GM23338 (cell line): Measurements from ENCODE around the gene PRKCH. TPM values are rescaled to one million over a fixed set of nuclear protein-coding genes. Genes with fewer than 3 reads are reported as not detected.

Source experiments
- ATAC-seq: fragments of 200-7000 bp; cut with Tn5 transposase; 3 replicates; pipeline ENCODE4 v1.9.1; 2020
- DNase-seq: peaks from one replicate; pipeline ENCODE4 v3.0.0-alpha.2; 2015; ENCODE audit warnings: low spot score
- H2AFZ ChIP-seq: fragments of 200-600 bp; sonication (generic); 2 replicates; pipeline ENCODE4 v1.8.0; 2016; ENCODE audit warnings: antibody characterized with exemption, mild to moderate bottlenecking, moderate library complexity
- H3F3A ChIP-seq: fragments of 200-600 bp; sonication (generic); replicated peaks from 2 replicates; pipeline ENCODE4 v1.8.0; 2017; ENCODE audit warnings: antibody characterized with exemption, mixed run types, low read depth
- H3K27ac ChIP-seq: fragments of 200-600 bp; sonication (generic); 2 replicates; pipeline ENCODE4 v1.6.1; 2016; ENCODE audit warnings: low read depth
- H3K27me3 ChIP-seq: fragments of 200-600 bp; sonication (generic); 2 replicates; pipeline ENCODE4 v1.8.0; 2016; ENCODE audit warnings: mild to moderate bottlenecking, mixed run types, moderate library complexity; ENCODE audit not compliant: insufficient read depth
- H3K36me3 ChIP-seq: fragments of 200-600 bp; sonication (generic); 2 replicates; pipeline ENCODE4 v1.8.0; 2016; ENCODE audit warnings: mild to moderate bottlenecking; ENCODE audit not compliant: insufficient read depth
- H3K4me1 ChIP-seq: fragments of 200-600 bp; sonication (generic); 2 replicates; pipeline ENCODE4 v1.8.0; 2016; ENCODE audit warnings: mild to moderate bottlenecking, moderate library complexity; ENCODE audit not compliant: insufficient read depth
- H3K4me2 ChIP-seq: fragments of 200-600 bp; sonication (generic); 2 replicates; pipeline ENCODE4 v1.7.1; 2017; ENCODE audit warnings: mixed run types
- H3K4me3 ChIP-seq: fragments of 200-600 bp; sonication (generic); 2 replicates; pipeline ENCODE4 v1.6.1; 2016; ENCODE audit warnings: mixed run types
- H3K79me2 ChIP-seq: fragments of 200-600 bp; sonication (generic); replicated peaks from 2 replicates; pipeline ENCODE4 v1.8.0; 2017; ENCODE audit warnings: mild to moderate bottlenecking; ENCODE audit not compliant: insufficient read depth
- H3K9me2 ChIP-seq: fragments of 200-600 bp; sonication (generic); 2 replicates; pipeline ENCODE4 v1.8.0; 2017; ENCODE audit not compliant: insufficient read depth
- H4K20me1 ChIP-seq: fragments of 200-600 bp; sonication (generic); replicated peaks from 2 replicates; pipeline ENCODE4 v1.8.0; 2017; ENCODE audit warnings: mild to moderate bottlenecking; ENCODE audit not compliant: insufficient read depth
- H3K27ac Mint-ChIP-seq: 2 replicates; pipeline ENCODE4 v1.8.0; 2020; ENCODE audit warnings: inconsistent platforms, mild to moderate bottlenecking, moderate library complexity, mixed read lengths
- H3K27me3 Mint-ChIP-seq: 3 replicates; pipeline ENCODE4 v1.8.0; 2022; ENCODE audit warnings: low read depth, mild to moderate bottlenecking, moderate library complexity, mixed read lengths, inconsistent platforms; ENCODE audit not compliant: insufficient read depth, poor library complexity
- H3K36me3 Mint-ChIP-seq: 3 replicates; pipeline ENCODE4 v1.8.0; 2021; ENCODE audit warnings: low read depth, mild to moderate bottlenecking, inconsistent platforms, moderate library complexity, mixed read lengths
- H3K4me1 Mint-ChIP-seq: 3 replicates; pipeline ENCODE4 v1.8.0; 2020; ENCODE audit warnings: mild to moderate bottlenecking, inconsistent platforms, mixed read lengths
- H3K4me3 Mint-ChIP-seq: 3 replicates; pipeline ENCODE4 v1.8.0; 2021; ENCODE audit warnings: moderate library complexity, mild to moderate bottlenecking, inconsistent platforms, mixed read lengths
- H3K9me3 Mint-ChIP-seq: 3 replicates; pipeline ENCODE4 v1.8.0; 2020; ENCODE audit warnings: moderate library complexity, mild to moderate bottlenecking, inconsistent platforms, mixed read lengths
- CREB1 ChIP-seq: fragments of 250-450 bp; sonication (Bioruptor Pico); IDR thresholded peaks from 2 replicates; pipeline ENCODE4 v1.5.0; 2020; ENCODE audit warnings: low read depth, mild to moderate bottlenecking, moderate library complexity
- CTCF ChIP-seq, 2 experiments: fragments of 200-600 bp in 1 of 2; sonication (generic) in 1 of 2; conservative IDR thresholded peaks; 2 replicates each; pipeline versions ENCODE4 v1.5.1 to v1.6.1; 2016 to 2017; ENCODE audit warnings: antibody characterized with exemption in 2 of 2, low read depth in 2 of 2, mild to moderate bottlenecking in 2 of 2, moderate library complexity in 1 of 2
- ETS1 ChIP-seq: IDR thresholded peaks from 2 replicates; pipeline ENCODE4 v1.6.1; 2016; ENCODE audit warnings: antibody characterized with exemption
- EZH2 ChIP-seq: fragments of 200-600 bp; sonication (generic); IDR thresholded peaks from one replicate; pipeline ENCODE4 v1.8.0; 2017; ENCODE audit warnings: antibody characterized with exemption, mild to moderate bottlenecking, low read depth; ENCODE audit not compliant: unreplicated experiment
- EZH2phosphoT487 ChIP-seq: fragments of 200-600 bp; sonication (generic); IDR thresholded peaks from one replicate; pipeline ENCODE4 v1.8.1; 2018; ENCODE audit warnings: antibody characterized with exemption; ENCODE audit not compliant: unreplicated experiment
- JUNB ChIP-seq: IDR thresholded peaks from one replicate; pipeline ENCODE4 v1.6.1; 2016; ENCODE audit warnings: antibody characterized with exemption; ENCODE audit not compliant: unreplicated experiment
- NANOG ChIP-seq: IDR thresholded peaks from 2 replicates; pipeline ENCODE4 v1.6.1; 2016; ENCODE audit warnings: antibody characterized with exemption, borderline replicate concordance
- POLR2AphosphoS5 ChIP-seq: IDR thresholded peaks from 2 replicates; pipeline ENCODE4 v1.6.1; 2016; ENCODE audit warnings: antibody characterized with exemption, low read depth
- REST ChIP-seq: IDR thresholded peaks from one replicate; pipeline ENCODE4 v1.6.1; 2018; ENCODE audit warnings: antibody characterized with exemption; ENCODE audit not compliant: unreplicated experiment
- STAT1 ChIP-seq: IDR thresholded peaks from one replicate; pipeline ENCODE4 v1.6.1; 2016; ENCODE audit warnings: antibody characterized with exemption; ENCODE audit not compliant: unreplicated experiment
- ZNF114 ChIP-seq: fragments of 250-450 bp; sonication (Bioruptor Pico); IDR thresholded peaks from 2 replicates; pipeline ENCODE4 v1.5.0; 2020; ENCODE audit warnings: mild to moderate bottlenecking, moderate library complexity
- ZNF331 ChIP-seq: fragments of 250-450 bp; sonication (Bioruptor Pico); IDR thresholded peaks from 2 replicates; pipeline ENCODE4 v1.5.0; 2020; ENCODE audit warnings: low read depth, mild to moderate bottlenecking, moderate library complexity
- polyA plus RNA-seq: library from polyadenylated mRNA; unstranded; fragments of >200 nt; fragmentation: Nextera tagmentation; extraction: Ambion mirVana; gene quantifications from 2 replicates; pipeline ENCODE4 v1.2.1, GENCODE V29; 2016
- total RNA-seq: library from RNA; depleted of rRNA; stranded (reverse); fragments of >200 nt; shearing (Covaris generic); gene quantifications from 2 replicates; pipeline ENCODE4 v1.2.3, GENCODE V29; 2014
- TF ChIP-seq, protein P1 (sequence below): fragments of 250-450 bp; sonication (Bioruptor Pico); IDR thresholded peaks from 2 replicates; pipeline ENCODE4 v1.5.0; 2020; ENCODE audit warnings: mild to moderate bottlenecking, moderate library complexity

PRKCH gene
- total and polyA plus RNA-seq, 2 experiments from 2014 or later = 5.4 to 10.1 TPM

- Mint-ChIP-seq H3K36me3 (peaks cover 37% of the 10 kb centered on the region), H3K9me3 (peaks cover 42% of the 10 kb centered on the region), H3K4me3 (no peak overlapping the region), H3K27ac (no peak overlapping the region), H3K27me3 (peaks cover 4% of the 10 kb centered on the region), H3K4me1 (0 out of 3 replicates have a peak, but pooled peaks cover 2% of the 10 kb centered on the region)
- H3K4me2 ChIP-seq = no peak overlapping the region
- H2AFZ ChIP-seq = no peak overlapping the region
- no peak for ATAC-seq
- no peak for DNase-seq
- H3K9me2 ChIP-seq = peaks cover 11% of the 10 kb centered on the region
- H3K36me3 ChIP-seq = peaks cover 6% of the 10 kb centered on the region; the same call in 1 of the 2 replicates
- no peak overlapping the region for H3K27ac ChIP-seq
- no peak overlapping the region for H3K4me3 ChIP-seq
- no peaks in the 10 kb centered on the region for H3K27me3 ChIP-seq
- no peaks in the 10 kb centered on the region for H3K79me2 ChIP-seq
- H3F3A ChIP-seq = no peaks in the 10 kb centered on the region
- no peaks in the 10 kb centered on the region for H4K20me1 ChIP-seq
- H3K4me1 ChIP-seq = no peaks in the 10 kb centered on the region
- TF ChIP-seq REST (no peak), ZNF114 (CRISPR knock-in tag) (no peak), EZH2phosphoT487 (no peak), STAT1 (no peak), POLR2AphosphoS5 (no peak), CTCF (conservative IDR thresholded peaks at IDR 0.05; ENCODE audit: low read depth in 2 of 2) (no peak), ZNF331 (no peak), NANOG (no peak), CREB1 (no peak), ETS1 (no peak), JUNB (no peak), EZH2 (no peak)
- TF ChIP-seq, protein P1, sequence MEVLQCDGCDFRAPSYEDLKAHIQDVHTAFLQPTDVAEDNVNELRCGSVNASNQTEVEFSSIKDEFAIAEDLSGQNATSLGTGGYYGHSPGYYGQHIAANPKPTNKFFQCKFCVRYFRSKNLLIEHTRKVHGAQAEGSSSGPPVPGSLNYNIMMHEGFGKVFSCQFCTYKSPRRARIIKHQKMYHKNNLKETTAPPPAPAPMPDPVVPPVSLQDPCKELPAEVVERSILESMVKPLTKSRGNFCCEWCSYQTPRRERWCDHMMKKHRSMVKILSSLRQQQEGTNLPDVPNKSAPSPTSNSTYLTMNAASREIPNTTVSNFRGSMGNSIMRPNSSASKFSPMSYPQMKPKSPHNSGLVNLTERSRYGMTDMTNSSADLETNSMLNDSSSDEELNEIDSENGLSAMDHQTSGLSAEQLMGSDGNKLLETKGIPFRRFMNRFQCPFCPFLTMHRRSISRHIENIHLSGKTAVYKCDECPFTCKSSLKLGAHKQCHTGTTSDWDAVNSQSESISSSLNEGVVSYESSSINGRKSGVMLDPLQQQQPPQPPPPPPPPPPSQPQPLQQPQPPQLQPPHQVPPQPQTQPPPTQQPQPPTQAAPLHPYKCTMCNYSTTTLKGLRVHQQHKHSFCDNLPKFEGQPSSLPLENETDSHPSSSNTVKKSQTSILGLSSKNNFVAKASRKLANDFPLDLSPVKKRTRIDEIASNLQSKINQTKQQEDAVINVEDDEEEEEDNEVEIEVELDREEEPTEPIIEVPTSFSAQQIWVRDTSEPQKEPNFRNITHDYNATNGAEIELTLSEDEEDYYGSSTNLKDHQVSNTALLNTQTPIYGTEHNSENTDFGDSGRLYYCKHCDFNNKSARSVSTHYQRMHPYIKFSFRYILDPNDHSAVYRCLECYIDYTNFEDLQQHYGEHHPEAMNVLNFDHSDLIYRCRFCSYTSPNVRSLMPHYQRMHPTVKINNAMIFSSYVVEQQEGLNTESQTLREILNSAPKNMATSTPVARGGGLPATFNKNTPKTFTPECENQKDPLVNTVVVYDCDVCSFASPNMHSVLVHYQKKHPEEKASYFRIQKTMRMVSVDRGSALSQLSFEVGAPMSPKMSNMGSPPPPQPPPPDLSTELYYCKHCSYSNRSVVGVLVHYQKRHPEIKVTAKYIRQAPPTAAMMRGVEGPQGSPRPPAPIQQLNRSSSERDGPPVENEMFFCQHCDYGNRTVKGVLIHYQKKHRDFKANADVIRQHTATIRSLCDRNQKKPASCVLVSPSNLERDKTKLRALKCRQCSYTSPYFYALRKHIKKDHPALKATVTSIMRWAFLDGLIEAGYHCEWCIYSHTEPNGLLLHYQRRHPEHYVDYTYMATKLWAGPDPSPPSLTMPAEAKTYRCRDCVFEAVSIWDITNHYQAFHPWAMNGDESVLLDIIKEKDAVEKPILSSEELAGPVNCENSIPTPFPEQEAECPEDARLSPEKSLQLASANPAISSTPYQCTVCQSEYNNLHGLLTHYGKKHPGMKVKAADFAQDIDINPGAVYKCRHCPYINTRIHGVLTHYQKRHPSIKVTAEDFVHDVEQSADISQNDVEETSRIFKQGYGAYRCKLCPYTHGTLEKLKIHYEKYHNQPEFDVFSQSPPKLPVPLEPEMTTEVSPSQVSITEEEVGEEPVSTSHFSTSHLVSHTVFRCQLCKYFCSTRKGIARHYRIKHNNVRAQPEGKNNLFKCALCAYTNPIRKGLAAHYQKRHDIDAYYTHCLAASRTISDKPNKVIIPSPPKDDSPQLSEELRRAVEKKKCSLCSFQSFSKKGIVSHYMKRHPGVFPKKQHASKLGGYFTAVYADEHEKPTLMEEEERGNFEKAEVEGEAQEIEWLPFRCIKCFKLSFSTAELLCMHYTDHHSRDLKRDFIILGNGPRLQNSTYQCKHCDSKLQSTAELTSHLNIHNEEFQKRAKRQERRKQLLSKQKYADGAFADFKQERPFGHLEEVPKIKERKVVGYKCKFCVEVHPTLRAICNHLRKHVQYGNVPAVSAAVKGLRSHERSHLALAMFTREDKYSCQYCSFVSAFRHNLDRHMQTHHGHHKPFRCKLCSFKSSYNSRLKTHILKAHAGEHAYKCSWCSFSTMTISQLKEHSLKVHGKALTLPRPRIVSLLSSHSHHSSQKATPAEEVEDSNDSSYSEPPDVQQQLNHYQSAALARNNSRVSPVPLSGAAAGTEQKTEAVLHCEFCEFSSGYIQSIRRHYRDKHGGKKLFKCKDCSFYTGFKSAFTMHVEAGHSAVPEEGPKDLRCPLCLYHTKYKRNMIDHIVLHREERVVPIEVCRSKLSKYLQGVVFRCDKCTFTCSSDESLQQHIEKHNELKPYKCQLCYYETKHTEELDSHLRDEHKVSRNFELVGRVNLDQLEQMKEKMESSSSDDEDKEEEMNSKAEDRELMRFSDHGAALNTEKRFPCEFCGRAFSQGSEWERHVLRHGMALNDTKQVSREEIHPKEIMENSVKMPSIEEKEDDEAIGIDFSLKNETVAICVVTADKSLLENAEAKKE (CRISPR knock-in tag) = no peak
These were observed 53.8 kb downstream of the PRKCH start for GRCh38 chr14:61375218-61375617.
